Loucy (cell line): ENCODE results near the gene SCN3B.

Experiments
- CTCF ChIP-seq: fragments of 200-600 bp; sonication (generic); conservative IDR thresholded peaks from 2 replicates; pipeline ENCODE4 v1.5.1; 2014; ENCODE audit warnings: mild to moderate bottlenecking, antibody characterized with exemption, low read length
- EZH2phosphoT487 ChIP-seq: fragments of 200-600 bp; IDR thresholded peaks from 2 replicates; pipeline ENCODE4 v1.6.1; 2018; ENCODE audit warnings: antibody characterized with exemption, mild to moderate bottlenecking, moderate library complexity, borderline replicate concordance

- TF ChIP-seq CTCF (no peak), EZH2phosphoT487 (no peak)
These were observed 37.8 kb downstream of the SCN3B start for GRCh38 chr11:123616505-123617198.
